SK-N-SH treated with all-trans-retinoic acid at 6 μM for 48 hours (cell line): ENCODE results near the gene SOX12.

Experiments
- PATZ1 ChIP-seq: fragments of 250-450 bp; sonication (Bioruptor Pico); IDR thresholded peaks from 2 replicates; pipeline ENCODE4 v1.8.0; 2020; ENCODE audit warnings: mild to moderate bottlenecking, moderate library complexity, borderline replicate concordance
- TCF4 ChIP-seq: fragments of 250-450 bp; sonication (Bioruptor Pico); IDR thresholded peaks from 2 replicates; pipeline ENCODE4 v1.8.0; 2021; ENCODE audit warnings: mild to moderate bottlenecking, moderate library complexity, borderline replicate concordance
- ZNF565 ChIP-seq: fragments of 450-650 bp; formaldehyde crosslinking; conservative IDR thresholded peaks from 2 replicates; pipeline ENCODE4 v1.5.0; 2020; ENCODE audit warnings: low read depth, mild to moderate bottlenecking, moderate library complexity

GRCh38 chr20:312866-313265 is 12.5 kb upstream of the SOX12 start:
- no peak for TF ChIP-seq PATZ1 (CRISPR knock-in tag)
- TF ChIP-seq ZNF565, result no peak
- TF ChIP-seq TCF4, result no peak
